ENCODE results near the gene SHISA9. TPM values are rescaled to one million over a fixed set of nuclear protein-coding genes. Genes with fewer than 3 reads are reported as not detected.

SHISA9 gene
- not detected in 2 replicates for total RNA-seq

GRCh38 chr16:12901597-12902461, at the start of gene SHISA9:
Gene SHISA9, plus strand, starts transcription at chr16:12901598.

Other genes starting within 250 kb of the SHISA9 start
- 8.1 and 9.2 TPM in 2 replicates for gene CPPED1, start 97.7 kb upstream of the SHISA9 start, total RNA-seq

All from smooth muscle cell of bladder (primary cell).